ENCODE measurements around the gene AHDC1.

AHDC1 gene

GRCh38 chr1:27600498-27601175, 3.3 kb downstream of the AHDC1 start:
- in situ Hi-C loops (cut with MboI; ENCODE audit: low sequenced_read_pairs) = no loop called here

- in situ Hi-C loops (cut with MboI; ENCODE audit: low sequenced_read_pairs) = no loop called here
Observed at GRCh38 chr1:27599605-27600497, 4.1 kb downstream of the AHDC1 start.

- in situ Hi-C loops (cut with MboI; ENCODE audit: low sequenced_read_pairs) = no loop called here
Observed at GRCh38 chr1:27598902-27599528, 4.9 kb downstream of the AHDC1 start.

- in situ Hi-C loops (cut with MboI; ENCODE audit: low sequenced_read_pairs) = no loop called here
Observed at GRCh38 chr1:27598295-27598687, 5.7 kb downstream of the AHDC1 start.

GRCh38 chr1:27597516-27598294, 6.2 kb downstream of the AHDC1 start:
- in situ Hi-C loops (cut with MboI; ENCODE audit: low sequenced_read_pairs) = no loop called here

- in situ Hi-C loops (cut with MboI; ENCODE audit: low sequenced_read_pairs) = no loop called here
Observed at GRCh38 chr1:27596986-27597385, 7.0 kb downstream of the AHDC1 start.

GRCh38 chr1:27596261-27596660, 7.7 kb downstream of the AHDC1 start:
- in situ Hi-C loops (cut with MboI; ENCODE audit: low sequenced_read_pairs) = no loop called here

- in situ Hi-C loops (cut with MboI; ENCODE audit: low sequenced_read_pairs) = no loop called here
Observed at GRCh38 chr1:27595597-27595996, 8.3 kb downstream of the AHDC1 start.

- in situ Hi-C loops (cut with MboI; ENCODE audit: low sequenced_read_pairs) = no loop called here
Observed at GRCh38 chr1:27594564-27595510, 9.1 kb downstream of the AHDC1 start.

- in situ Hi-C loops (cut with MboI; ENCODE audit: low sequenced_read_pairs) = no loop called here
Observed at GRCh38 chr1:27593678-27594563, 10.0 kb downstream of the AHDC1 start.

GRCh38 chr1:27592931-27593677, 10.8 kb downstream of the AHDC1 start:
- in situ Hi-C loops (cut with MboI; ENCODE audit: low sequenced_read_pairs) = no loop called here

GRCh38 chr1:27592232-27592930, 11.6 kb downstream of the AHDC1 start:
- in situ Hi-C loops (cut with MboI; ENCODE audit: low sequenced_read_pairs) = no loop called here

- in situ Hi-C loops (cut with MboI; ENCODE audit: low sequenced_read_pairs) = no loop called here
Observed at GRCh38 chr1:27591622-27592021, 12.3 kb downstream of the AHDC1 start.

- in situ Hi-C loops (cut with MboI; ENCODE audit: low sequenced_read_pairs) = no loop called here
Observed at GRCh38 chr1:27590917-27591508, 12.9 kb downstream of the AHDC1 start.

- in situ Hi-C loops (cut with MboI; ENCODE audit: low sequenced_read_pairs) = no loop called here
Observed at GRCh38 chr1:27589841-27590426, 14.0 kb downstream of the AHDC1 start.

GRCh38 chr1:27589441-27589840, 14.5 kb downstream of the AHDC1 start:
- in situ Hi-C loops (cut with MboI; ENCODE audit: low sequenced_read_pairs) = no loop called here
